Muscle of leg (tissue), 11 donors: ENCODE data around the gene ETS1. TPM values are rescaled to one million over a fixed set of nuclear protein-coding genes. Genes with fewer than 3 reads are reported as not detected.

Experiments
- DNase-seq: peaks from one replicate; pipeline ENCODE4 v3.0.0; 2013
- H3K27ac ChIP-seq: one replicate; pipeline ENCODE4 v1.5.1; 2013; ENCODE audit warnings: mild to moderate bottlenecking, low read length, control low read depth
- H3K27me3 ChIP-seq: one replicate; pipeline ENCODE4 v1.6.1; 2013; ENCODE audit warnings: low read length; ENCODE audit not compliant: control insufficient read depth, insufficient read depth
- H3K36me3 ChIP-seq: one replicate; pipeline ENCODE4 v1.6.1; 2013; ENCODE audit warnings: low read length; ENCODE audit not compliant: control insufficient read depth, insufficient read depth
- H3K4me1 ChIP-seq: one replicate; pipeline ENCODE4 v1.6.1; 2013; ENCODE audit warnings: low read length; ENCODE audit not compliant: control insufficient read depth, insufficient read depth
- H3K4me3 ChIP-seq: one replicate; pipeline ENCODE4 v1.5.1; 2013; ENCODE audit warnings: low read length, control low read depth
- H3K9me3 ChIP-seq: replicated peaks from 2 replicates; pipeline ENCODE4 v1.6.1; 2013; ENCODE audit warnings: low read depth, low read length; ENCODE audit not compliant: control insufficient read depth
- WGBS: methylation state at CpG from one replicate; pipeline ENCODE4 v1.1.5; 2013; ENCODE audit warnings: missing lambda C conversion rate; ENCODE audit not compliant: insufficient coverage; 5-methylcytosine and 5-hydroxymethylcytosine counted together
- polyA plus RNA-seq, 8 donors: library from polyadenylated mRNA; unstranded; fragments of 120-200 nt; gene quantifications; one replicate each; pipeline versions ENCODE4 v1.2.1 to v1.2.3, GENCODE V29; 2013; ENCODE audit warnings: inconsistent platforms in 1 of 8, low replicate concordance in 1 of 8; ENCODE audit not compliant: insufficient read length in 8 of 8, insufficient read depth in 1 of 8
- total RNA-seq: library from RNA; stranded (reverse); fragments of 120-200 nt; gene quantifications from one replicate; pipeline ENCODE4 v1.2.4, GENCODE V29; 2013

ETS1 gene
- total and polyA plus RNA-seq, 9 donors: 35.3 to 79.1 (median 59.4) TPM

DNA sequence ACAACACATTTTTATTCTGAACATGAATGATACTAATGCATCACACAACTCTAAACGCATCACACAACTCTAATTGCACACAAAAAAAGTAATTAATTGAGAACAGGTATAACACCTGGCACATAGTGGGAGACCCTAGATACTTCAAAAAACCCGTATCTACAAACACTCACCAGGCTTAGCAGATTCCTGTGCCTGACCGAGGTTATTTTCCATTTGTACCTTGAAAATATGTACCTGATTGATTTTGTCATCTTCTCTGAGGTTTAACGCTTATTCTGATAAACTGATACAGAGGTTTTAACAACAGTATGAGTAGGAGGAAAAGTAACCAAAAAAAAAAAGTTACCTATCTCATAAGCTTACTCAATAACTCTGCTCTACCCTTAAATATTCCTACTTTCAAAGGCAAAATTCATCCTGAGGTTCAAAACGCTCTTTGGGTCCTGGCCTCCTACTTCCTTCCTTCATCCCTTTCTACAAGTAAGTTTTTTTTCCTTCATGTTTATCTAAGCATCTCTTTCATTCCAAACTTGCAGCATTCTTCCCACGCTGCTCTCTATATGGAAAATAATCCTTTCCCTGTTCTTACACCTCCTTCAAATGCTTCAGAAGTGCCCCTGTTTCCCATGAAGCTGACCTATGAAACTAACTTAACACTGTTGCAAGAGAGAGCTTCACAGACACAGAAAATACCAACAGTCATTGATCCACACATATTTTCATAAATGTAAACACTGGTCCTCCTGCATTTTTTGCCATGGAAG, 73.3 kb downstream of the ETS1 start:
- Histone ChIP-seq H3K4me3 (no peak overlapping the region), H3K4me1 (peaks cover 19% of the 10 kb centered on the region), H3K9me3 (no peaks in the 10 kb centered on the region), H3K27me3 (peaks cover 9% of the 10 kb centered on the region), H3K27ac (no peak overlapping the region), H3K36me3 (peaks cover 10% of the 10 kb centered on the region)
- 75% methylated on average over 2 of the region's 6 CpGs for WGBS
- DNase-seq: no peak

DNA sequence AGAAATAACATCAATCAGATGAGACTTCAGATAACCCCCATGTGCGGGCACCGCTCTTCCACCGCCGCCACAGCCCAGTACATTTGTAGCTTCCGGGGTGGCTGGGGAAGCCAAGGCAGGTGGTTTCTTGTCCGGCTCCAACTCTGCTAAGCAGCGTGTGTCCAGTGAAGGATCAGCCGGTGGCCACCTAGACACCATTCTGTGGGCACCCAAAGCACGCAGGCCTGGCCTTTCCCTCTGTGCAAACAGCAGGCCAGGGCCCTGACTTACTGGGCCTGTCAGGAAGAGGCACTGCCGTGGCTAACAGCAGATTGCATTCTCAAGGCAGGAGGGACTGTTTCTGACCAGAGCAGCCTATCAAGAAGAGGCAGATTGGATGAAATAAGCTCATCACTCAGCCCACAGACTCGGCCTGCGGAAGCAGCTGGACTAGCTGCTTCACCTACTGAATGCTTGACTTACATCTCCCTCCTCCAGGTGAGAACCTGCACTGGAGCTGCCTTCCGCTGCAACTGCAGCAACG, 74.8 kb downstream of the ETS1 start:
- Histone ChIP-seq H3K27me3 (peaks cover 7% of the 10 kb centered on the region), H3K27ac (no peak overlapping the region), H3K9me3 (no peaks in the 10 kb centered on the region), H3K4me1 (peaks cover 18% of the 10 kb centered on the region), H3K4me3 (no peak overlapping the region), H3K36me3 (peaks cover 10% of the 10 kb centered on the region)
- DNase-seq: no peak
- WGBS: 87% methylated on average over 10 of the region's 14 CpGs

DNA sequence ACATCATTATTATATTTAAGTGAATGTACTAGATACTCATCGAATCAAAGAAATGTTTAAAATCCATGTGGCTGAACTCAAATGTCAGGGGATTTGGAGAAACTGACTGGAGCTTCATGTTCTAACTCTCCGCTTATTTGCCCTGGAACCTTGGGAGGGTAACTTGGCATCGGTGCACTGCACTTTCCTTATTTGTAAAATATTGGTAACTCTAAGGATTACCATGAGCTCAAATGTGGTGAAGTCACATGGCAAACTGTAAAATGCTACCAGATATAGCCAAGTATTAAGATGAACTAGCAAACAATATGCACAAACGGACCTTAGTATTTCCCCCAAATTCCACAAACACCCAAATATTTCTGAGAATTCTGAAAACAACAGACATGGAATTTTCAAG, 75.6 kb downstream of the ETS1 start:
- peaks cover 12% of the 10 kb centered on the region for H3K36me3 ChIP-seq
- H3K4me1 ChIP-seq: peaks cover 23% of the 10 kb centered on the region
- DNase-seq: no peak
- H3K27me3 ChIP-seq: peaks cover 7% of the 10 kb centered on the region
- no CpG with 5 or more reads among the region's 4 CpGs for WGBS
- no peak overlapping the region for H3K4me3 ChIP-seq
- H3K9me3 ChIP-seq: no peaks in the 10 kb centered on the region
- no peak overlapping the region for H3K27ac ChIP-seq

DNA sequence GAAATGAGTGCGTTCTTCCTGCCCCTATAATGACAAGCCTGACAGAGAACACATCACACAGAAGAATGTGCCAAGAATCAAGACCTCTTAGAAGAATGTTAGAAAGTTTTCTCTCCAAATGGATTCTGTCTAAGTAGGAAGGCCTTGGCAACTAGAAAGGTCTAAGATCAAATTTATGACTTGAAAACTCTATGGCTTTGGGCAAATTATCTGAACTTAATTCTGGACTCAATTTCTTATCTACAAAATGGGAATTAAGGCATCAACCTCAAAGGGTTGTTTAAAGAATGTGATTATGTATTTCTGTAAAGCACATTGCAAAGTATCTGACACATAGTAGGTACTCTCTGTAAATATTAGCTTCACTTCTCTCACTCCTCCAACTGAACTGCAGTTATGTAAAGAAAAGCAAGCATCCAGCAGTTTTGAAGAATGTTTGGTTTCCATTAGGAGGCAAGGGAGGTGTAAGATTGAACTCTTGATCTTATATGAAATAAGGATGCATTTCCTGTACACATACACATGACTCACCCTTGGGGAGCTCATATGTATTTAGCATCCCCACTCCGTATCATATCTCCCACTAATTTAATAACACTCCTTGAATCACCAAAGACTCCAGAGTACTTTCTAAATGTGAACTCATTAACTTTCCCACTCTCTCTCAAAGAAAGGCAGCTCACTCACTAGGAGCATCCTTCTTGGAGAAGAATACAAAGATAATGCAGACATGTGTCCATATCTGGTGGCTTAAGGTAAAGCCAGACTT, 77.6 kb downstream of the ETS1 start:
- no peak overlapping the region for H3K4me3 ChIP-seq
- peaks cover 20% of the 10 kb centered on the region for H3K36me3 ChIP-seq
- no peak for DNase-seq
- peaks cover 32% of the 10 kb centered on the region for H3K4me1 ChIP-seq
- peaks cover 18% of the 10 kb centered on the region for H3K27me3 ChIP-seq
- 100% methylated on average over 1 of the region's 2 CpGs for WGBS
- H3K9me3 ChIP-seq: no peaks in the 10 kb centered on the region
- no peak overlapping the region for H3K27ac ChIP-seq

DNA sequence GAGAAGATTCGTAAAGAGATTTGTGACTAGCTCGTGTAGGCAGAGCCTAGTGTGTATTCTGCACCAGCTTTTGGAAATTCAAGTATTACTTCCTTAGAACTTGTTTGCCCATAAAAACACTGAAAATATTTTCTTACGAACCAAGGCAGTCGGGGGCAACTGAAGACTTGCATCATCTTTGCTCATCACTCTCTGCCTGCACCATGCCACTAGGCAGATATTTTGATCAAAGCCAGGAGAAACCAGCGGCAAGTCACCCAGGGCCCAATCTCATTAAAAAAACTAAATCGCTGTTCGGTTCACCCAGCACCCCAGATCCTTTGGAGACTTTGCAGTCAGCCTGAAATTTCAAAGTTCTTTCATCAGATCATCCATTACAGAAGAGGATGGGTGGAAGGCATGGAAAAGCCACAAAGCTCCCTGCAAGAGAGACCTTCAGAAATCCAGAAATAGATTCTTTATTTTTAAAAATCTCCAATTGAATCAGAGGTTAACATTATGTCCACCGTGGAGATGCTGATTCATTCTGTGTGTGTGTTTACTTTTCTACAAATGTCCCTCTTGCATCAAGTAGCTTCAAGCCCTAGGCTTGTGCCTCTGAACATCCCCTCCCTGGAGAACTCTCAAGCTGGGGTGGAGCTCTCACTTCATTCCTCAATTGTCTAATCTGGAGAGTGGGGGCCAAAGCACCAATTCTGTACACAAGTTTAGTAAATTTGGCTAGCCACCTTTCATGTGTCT, 78.4 kb downstream of the ETS1 start:
- WGBS: 79% methylated on average over 4 of the region's 8 CpGs
- H3K36me3 ChIP-seq: peaks cover 20% of the 10 kb centered on the region
- DNase-seq: no peak

DNA sequence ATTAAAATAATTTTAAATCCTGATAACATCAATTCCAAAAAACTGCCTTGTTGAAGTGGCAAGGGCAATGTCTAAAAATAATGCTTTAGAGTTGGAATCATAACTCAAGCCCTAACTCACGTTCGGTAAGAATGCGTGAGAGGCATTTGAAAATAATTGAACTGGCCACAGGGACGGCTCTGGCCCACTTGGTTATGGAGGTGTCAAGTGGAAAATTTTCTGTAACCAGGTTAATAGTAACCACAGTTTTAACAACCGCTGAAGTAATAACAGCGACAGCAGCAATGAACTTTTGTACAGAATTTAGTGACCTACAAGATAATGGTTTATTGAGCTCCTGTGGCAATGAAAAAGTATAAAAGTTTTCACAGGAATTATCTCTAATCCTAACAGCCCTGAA, 79.4 kb downstream of the ETS1 start:
- no peak for DNase-seq
- H3K36me3 ChIP-seq: peaks cover 16% of the 10 kb centered on the region
- peaks cover 39% of the 10 kb centered on the region for H3K4me1 ChIP-seq
- H3K9me3 ChIP-seq: no peaks in the 10 kb centered on the region
- H3K4me3 ChIP-seq: no peak overlapping the region
- H3K27ac ChIP-seq: peak overlapping the region; percentile 23
- WGBS: 59% methylated on average over 4 of the region's 6 CpGs
- peaks cover 18% of the 10 kb centered on the region for H3K27me3 ChIP-seq

More for the DNA sequence above, 78.4 kb downstream of the ETS1 start:
- Histone ChIP-seq H3K27me3 (peaks cover 18% of the 10 kb centered on the region), H3K9me3 (no peaks in the 10 kb centered on the region), H3K27ac (no peak overlapping the region), H3K4me3 (no peak overlapping the region), H3K4me1 (peaks cover 34% of the 10 kb centered on the region)

DNA sequence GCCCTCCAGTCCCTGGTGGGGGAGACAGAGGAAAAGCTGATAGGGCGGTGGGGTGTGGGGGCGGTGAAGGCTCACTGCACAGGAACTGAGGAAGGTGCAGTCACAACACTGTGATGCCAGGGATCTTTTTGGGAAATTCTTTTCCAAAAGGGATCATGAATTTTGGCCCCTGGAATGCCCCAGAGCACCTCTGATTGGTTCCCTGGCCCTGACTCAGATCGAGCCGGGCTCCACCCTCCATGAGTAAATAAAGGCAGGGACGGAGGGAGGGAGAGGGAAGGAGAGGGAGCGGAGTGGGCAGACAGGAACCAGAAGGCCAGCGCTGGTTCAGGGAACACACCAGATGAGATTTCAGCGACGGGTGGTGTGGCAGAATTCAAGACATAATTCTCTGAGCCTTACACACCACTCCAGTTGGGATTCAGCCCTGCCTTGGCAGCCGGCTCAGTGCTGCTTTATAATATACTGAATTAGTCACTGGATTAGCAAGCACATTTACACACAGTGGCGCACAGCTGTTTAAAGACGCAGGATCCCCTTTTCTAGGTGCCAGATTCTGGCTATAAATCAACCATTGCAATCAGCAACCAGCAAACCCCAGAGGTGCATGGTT, 80.3 kb downstream of the ETS1 start:
- WGBS: 4% methylated on average over 3 of the region's 12 CpGs
- Histone ChIP-seq H3K36me3 (peaks cover 9% of the 10 kb centered on the region), H3K4me1 (peaks cover 45% of the 10 kb centered on the region), H3K27me3 (peaks cover 18% of the 10 kb centered on the region), H3K4me3 (no peak overlapping the region), H3K27ac (peak overlapping the region; percentile 23), H3K9me3 (no peaks in the 10 kb centered on the region)
- peak; percentile 91 for DNase-seq

DNA sequence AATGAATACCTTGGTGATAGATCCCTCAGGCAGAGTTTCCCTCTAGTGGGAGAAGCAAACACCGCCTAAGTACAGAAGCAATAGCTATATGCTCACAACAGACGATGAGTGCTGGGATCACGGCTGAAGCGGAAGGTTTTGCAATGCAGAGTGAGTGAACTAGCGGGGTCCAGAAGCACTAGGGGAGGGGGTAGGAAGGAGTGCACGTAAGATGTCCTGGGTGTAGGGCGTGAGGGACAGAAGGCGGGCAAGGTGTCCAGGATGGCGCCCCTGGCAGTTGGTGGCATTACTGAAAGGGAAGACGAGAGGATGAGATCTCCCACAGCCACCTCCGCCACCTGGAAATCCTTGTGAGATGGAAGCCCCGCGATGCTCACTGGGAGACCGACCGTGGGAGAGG, 81.0 kb downstream of the ETS1 start:
- Histone ChIP-seq H3K4me3 (no peak overlapping the region), H3K36me3 (peaks cover 9% of the 10 kb centered on the region), H3K27me3 (peaks cover 18% of the 10 kb centered on the region), H3K4me1 (peaks cover 49% of the 10 kb centered on the region), H3K9me3 (no peaks in the 10 kb centered on the region), H3K27ac (peak overlapping the region; percentile 29)
- no peak for DNase-seq
- WGBS: 87% methylated on average over 9 of the region's 15 CpGs

DNA sequence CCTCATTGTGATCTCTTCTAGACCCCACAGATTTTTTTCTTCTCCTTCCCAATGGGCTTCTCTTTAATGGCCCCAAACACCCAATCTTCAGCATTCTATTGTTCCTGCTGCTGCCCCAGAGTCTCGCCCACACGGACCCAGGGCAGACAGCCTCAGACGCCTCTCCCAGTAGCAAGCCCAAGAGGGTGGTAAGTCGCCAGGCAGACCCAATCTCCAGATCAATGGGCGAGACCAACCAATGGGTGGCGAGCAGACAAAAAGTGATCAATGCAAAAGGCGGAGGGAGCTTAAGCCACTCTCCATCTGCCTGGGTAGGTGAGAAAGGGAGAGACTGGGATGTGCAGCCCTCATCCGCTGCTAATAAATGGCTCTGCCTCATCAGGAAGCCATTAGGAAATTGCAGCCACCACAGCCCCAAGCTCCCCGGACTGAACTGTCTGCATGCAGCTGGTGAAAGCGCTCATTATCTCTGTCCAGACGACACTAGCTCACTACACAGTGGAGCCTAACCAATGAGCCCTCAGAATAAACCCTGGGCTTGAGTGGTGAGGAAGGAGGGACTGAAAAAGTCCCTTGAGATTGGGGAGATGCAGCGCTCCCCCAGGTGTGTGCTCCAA, 81.8 kb downstream of the ETS1 start:
- Histone ChIP-seq H3K27ac (peak overlapping the region; percentile 40), H3K27me3 (peaks cover 18% of the 10 kb centered on the region), H3K9me3 (no peaks in the 10 kb centered on the region), H3K4me1 (peaks cover 56% of the 10 kb centered on the region), H3K36me3 (peaks cover 9% of the 10 kb centered on the region), H3K4me3 (no peak overlapping the region)
- WGBS: 62% methylated on average over 3 of the region's 12 CpGs
- DNase-seq: peak; percentile 63
